KBM-7 (cell line): Measurements from ENCODE around the gene UQCRC1.

Experiments used
- DNase-seq: peaks from one replicate; pipeline ENCODE4 v3.0.0-alpha.2; 2015
- in situ Hi-C: fragments of 300-500 bp; cut with MboI; formaldehyde crosslinking; loops from 2 replicates; pipeline ENCODE4 v1.14.3; 2020; ENCODE audit warnings: low sequenced_read_pairs, low pct_unique_long_range_greater_than_20kb, mixed read lengths

Gene UQCRC1

GRCh38 chr3:48609088-48610005 is at the start of gene UQCRC1:
UQCRC1 (minus strand) TSS chr3:48609646; CDS start chr3:48609620, 26 bp downstream.
- in situ Hi-C loops = no loop called here

DNA sequence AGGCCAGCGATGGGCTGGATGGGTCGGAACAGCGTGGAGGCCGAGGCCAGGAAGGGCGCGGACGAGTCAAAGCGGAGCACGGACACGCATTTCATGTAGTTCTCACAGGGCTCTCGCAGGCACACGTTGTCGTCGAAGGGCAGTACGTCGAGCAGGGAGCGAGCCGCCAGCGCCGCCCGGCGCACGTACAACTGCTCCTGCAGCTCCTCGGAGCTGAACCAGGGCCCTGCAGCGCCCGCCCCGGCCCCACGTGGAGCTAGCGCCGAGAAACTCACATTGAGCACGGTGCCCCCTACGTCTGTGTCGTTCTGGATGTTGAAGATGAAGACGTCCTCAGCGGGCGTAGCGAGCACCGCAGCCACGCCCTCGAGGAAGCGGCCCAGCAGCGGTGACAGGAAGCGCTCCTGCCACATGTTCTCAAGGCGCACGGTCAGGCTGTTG is 47.4 kb upstream of the UQCRC1 start:
- in situ Hi-C loops = no loop called here
- DNase-seq = no peak

More at GRCh38 chr3:48609088-48610005, at the start of gene UQCRC1:
- DNase-seq = peak; percentile 92

DNA sequence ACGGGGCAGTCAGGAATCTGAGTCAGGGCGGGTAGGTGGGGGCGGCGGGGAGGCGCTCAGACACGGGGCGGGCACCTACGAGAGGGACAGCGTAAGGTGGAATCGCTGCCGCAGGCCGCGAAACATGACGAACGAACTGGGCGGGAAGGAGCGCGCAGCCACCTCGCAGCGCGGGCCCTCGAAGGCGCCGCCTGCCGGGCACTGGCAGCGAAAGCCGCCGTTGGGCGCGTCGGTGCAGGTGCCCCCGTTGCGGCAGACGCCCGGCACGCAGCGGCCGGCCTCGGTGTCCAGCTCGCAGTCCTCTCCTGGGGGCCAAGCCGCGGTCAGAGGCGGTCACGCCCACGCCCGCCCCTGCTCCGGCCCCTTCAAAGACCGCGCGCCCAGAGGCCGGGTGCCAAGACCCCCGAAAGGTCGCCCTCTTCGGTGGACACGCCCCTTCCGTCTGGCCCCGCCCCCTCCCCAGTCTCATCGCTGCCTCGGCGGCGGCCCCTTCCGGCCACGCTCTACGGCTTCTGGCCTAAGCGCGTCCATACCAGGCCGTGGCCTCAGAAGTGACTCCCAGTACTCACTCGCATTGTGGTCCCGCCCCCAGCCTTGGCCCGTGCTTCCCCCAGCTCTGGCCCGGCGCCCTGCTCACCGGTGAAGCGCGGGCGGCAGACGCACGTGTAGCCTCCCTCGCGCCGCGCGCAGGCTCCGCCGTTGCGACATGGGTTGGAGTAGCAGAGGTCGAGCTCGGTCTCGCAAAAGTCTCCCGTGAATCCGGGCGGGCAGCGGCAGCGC is 46.8 kb upstream of the UQCRC1 start:
- in situ Hi-C loops = no loop called here
- DNase-seq = peak; percentile 84

GRCh38 chr3:48655606-48656005 is 46.2 kb upstream of the UQCRC1 start:
- no peak for DNase-seq
- in situ Hi-C loops = no loop called here

- in situ Hi-C loops = no loop called here
- no peak for DNase-seq
Measured at GRCh38 chr3:48655063-48655462, 45.6 kb upstream of the UQCRC1 start.

DNA sequence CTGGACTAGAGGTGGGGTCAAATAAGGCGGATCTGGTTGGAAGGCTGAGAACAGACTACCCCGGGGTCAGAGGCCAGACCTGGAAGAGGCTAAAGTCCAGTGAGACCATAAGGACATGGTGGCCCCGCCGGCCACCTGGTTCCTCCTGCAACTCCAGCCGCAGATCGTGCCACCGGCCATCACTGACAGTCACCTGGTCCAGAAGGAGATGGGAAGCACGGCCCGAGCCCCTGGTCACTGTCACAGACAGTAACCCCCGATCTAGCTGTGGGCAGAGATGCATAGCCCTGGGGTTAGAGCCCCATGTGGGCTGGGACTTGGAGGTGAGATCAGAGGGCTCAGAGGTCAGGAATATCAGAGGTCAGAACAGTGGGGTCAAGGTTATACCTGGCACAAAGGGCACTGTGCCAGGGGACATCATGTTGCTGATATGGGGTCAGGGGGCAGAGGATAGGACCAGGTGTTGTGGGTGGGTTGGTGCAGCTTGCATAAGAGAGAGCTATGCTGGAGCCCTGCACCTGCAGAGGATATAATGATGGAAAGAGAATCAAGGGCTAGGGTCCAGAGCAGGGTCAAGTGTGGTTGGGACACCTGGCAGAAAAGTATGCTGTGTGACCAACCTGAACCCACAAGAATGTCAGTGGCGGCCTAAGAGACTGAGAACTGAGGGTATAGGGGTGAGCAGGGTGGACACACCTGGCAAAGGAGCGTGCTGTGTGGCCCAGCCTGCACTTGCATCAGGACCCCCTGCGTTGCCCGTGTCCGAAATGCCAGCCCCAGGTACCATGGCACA is 43.7 kb upstream of the UQCRC1 start:
- in situ Hi-C loops = no loop called here

DNA sequence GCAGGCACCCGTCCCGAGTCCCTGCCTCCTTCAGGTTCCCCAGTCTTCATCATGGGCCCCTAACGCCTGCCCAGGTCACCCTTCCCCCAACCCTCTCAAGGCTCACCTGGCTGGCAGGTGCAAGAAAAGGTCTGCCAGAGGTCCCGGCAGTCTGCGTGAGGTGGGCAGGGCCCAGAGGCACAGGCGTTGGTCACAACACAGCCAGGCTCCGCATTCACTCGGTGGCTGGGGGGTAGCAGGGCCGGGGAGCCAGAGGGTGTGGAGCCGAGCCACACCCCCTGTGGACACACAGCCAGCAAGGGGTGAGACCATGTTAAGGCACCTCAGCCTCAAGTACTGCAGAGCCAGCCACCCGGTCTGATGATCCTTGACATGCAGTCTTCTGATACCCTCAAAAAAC is 42.3 kb upstream of the UQCRC1 start:
- no peak for DNase-seq
- in situ Hi-C loops = no loop called here

More for the DNA sequence above, 43.7 kb upstream of the UQCRC1 start:
- no peak for DNase-seq

GRCh38 chr3:48650723-48651122 is 41.3 kb upstream of the UQCRC1 start:
- in situ Hi-C loops = no loop called here
- DNase-seq = no peak

DNA sequence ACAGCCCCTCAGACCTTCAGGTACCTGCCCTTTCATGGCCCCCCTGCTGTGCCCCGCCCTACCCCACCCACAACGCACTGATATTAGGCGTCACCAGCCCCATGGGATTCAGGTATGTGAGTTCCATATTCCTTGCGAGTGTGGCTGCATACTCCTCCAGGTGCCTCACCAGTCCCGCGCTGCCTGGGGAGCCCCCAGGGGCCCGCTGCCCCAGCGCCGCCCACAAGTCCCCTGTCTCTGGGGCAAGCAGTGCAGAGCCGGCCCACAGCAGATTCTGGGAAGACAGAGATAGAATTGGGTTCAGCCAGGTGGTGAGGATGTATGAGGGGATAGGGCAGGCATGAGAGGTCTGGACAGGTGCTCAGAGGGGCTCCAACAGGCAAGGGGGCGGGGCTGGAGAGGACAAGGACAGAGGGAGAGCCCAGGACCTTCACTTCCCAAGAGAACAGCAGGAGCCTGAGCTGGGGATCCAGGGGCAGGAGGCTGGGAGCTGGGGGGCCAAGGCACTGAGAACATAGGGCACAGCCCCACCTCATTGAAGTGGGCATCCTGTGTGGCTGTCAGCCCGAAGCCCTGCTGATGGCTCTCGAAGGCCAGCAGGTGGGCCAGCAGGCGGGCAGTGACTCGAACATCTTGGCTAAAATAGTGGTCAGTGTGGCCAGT is 38.9 kb upstream of the UQCRC1 start:
- in situ Hi-C loops = no loop called here
- no peak for DNase-seq

DNA sequence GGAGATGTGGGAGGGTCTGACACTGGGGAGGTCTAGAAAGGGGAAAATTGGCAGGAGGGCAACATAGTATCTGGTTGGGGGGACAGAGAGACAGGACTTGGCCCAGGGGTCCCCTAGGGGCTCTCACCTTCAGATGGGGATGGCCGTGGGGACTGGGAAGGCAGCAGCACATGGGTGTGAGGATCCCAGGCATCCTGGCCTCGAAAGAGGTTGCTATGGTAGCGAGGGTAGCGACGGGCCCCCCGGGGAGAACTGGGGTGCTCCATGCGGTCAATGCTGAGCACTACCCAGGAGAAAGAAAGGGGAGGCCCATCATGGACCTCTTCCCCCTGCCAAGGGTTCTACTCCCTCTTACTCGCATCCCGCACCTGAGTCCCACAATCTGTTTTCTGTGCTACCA is 38.3 kb upstream of the UQCRC1 start:
- DNase-seq = no peak
- in situ Hi-C loops = no loop called here

DNA sequence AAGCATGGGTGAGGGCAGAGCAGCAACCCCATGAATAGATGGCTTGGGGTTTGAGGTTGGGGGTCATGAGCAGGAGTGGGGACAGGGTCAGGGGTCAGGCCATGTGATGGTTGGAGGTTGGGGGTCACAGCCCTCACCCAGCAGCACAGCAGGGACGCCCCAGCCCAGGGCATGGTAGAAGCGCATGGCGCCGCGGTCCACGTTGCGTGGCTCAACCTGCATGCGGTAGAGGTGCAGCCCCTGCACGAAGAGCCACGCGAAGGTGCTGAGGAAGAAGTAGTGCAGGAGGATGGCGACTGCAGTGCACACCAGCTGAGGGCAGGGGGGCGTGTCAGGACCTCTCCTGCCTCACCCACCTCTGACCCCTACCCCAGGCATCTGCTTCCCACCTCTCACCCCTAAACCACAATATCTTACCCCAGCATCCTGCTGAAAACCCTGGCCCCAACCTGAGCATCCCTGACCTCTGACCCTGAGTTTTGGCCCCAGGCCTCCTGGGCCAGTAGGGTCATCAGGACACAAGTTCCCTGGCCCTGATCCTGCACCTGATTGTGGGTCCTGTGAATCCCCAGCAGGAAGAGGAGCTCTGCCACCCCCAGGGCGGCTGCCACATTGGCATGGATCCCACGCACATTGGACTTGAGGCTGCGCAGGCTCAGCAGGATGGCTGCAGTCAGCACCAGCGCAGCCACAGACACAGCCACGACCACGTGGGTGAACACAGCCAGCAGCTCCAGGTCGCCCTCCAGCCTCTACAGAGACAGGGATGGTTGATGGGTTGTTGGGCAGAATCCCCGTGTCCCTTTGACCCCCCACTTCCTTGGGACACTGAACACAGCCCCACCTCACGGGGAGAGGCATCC is 35.7 kb upstream of the UQCRC1 start:
- no peak for DNase-seq
- in situ Hi-C loops = no loop called here

- no peak for DNase-seq
- in situ Hi-C loops = no loop called here
Measured at GRCh38 chr3:48642605-48643004, 33.2 kb upstream of the UQCRC1 start.

- in situ Hi-C loops = no loop called here
- DNase-seq = no peak
Measured at GRCh38 chr3:48641396-48641795, 31.9 kb upstream of the UQCRC1 start.

- DNase-seq = no peak
- in situ Hi-C loops = no loop called here
Measured at GRCh38 chr3:48639944-48640606, 30.6 kb upstream of the UQCRC1 start.

- in situ Hi-C loops = no loop called here
- DNase-seq = no peak
Measured at GRCh38 chr3:48637305-48637704, 27.9 kb upstream of the UQCRC1 start.

DNA sequence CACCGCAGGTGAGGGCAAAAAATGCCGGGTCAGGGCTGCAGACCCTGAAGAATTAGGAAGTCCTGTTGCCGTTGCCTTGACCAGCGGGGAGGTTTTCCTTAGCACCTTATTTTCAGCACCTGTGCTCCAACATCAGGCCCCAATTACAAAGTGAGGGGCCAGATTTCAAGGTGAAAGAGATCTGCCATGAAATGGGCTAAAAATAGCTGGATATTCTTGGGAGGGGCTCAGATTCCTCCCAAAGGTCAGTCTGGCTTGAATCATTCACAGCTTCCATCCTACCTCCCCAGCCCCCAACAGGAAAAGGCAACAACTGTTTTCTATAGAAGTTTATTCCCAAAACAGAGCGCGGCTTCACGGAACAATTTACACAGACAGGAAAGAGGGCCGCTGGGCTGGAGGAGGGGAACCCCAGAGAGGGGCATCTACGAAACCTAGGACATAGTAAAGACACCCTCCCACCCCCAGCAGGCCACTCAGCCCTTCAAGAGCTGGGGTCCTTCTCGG is 26.8 kb upstream of the UQCRC1 start:
- in situ Hi-C loops = no loop called here
- DNase-seq = no peak

DNA sequence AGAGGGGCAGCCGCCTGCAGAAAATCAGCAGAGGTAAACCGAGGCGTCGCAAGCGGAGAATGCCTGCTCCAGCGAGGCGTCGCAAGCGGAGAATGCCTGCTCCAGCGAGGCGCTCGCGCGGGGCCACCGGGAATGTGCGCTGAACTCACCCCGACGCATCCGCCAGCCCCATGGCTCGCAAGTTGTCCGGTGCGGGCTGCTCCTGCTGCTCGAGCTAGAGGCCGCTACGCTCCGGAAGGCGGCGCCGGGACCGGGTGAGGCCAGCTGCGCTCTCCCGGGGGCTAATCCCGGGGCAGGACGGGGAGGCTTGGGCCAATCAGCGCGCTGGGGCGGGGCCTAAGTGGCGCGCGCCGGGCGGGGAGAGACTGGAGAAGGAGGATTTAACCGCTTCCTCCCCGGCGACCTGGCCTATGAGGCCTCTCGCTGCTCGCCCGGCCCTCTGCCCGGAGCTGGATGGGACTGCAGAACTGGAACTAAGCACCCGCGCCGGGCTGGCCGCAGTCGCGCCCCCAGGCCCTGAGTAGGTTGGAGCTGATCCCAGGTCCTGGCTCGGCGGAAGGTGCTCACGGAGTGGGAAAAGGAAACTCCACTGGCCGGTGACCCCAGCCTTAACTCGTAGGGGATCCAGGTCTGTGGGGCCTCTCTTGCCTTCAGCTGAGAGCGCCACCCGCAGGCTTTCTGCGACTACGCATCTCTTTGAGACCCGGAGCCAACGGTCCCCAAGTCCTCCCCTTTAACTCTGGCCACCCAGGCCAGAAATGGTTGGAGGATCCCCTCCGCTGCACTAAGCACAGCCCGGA is 26.0 kb upstream of the UQCRC1 start, which contains the start of gene SLC26A6:
TSS of gene SLC26A6 (minus strand) at position 240 of the 800 bp plus-strand sequence. CDS start at position 172, 68 bp downstream.
- peak; percentile 98 for DNase-seq
- in situ Hi-C loops = no loop called here
